Omental fat pad (tissue), 4 donors: ENCODE results near the gene CTNS. TPM values are rescaled to one million over a fixed set of nuclear protein-coding genes. Genes with fewer than 3 reads are reported as not detected.

Experiments used
- ATAC-seq: fragments of 150-250 bp; one replicate; pipeline ENCODE4 v1.9.1; 2016; ENCODE audit warnings: mild to moderate bottlenecking, moderate library complexity; ENCODE audit not compliant: low FRiP score
- DNase-seq: peaks from one replicate; pipeline ENCODE4 v3.0.0-alpha.2; 2019; ENCODE audit warnings: low spot score
- total RNA-seq, 4 donors: library from RNA; depleted of rRNA; stranded (reverse); fragments of >200 nt; gene quantifications; one replicate each; pipeline ENCODE4 v1.1.0, GENCODE V29; 2016
- TF ChIP-seq, protein P1 (sequence below), 3 donors: fragments of 450-650 bp; IDR thresholded peaks; one replicate each; pipeline ENCODE4 v1.5.1; 2016 to 2017; ENCODE audit warnings: antibody characterized with exemption in 3 of 3, mild to moderate bottlenecking in 3 of 3, moderate library complexity in 2 of 3

CTNS gene
- total RNA-seq, 4 donors from 2014 or later: 18.8 to 29.9 (median 23.1) TPM

DNA sequence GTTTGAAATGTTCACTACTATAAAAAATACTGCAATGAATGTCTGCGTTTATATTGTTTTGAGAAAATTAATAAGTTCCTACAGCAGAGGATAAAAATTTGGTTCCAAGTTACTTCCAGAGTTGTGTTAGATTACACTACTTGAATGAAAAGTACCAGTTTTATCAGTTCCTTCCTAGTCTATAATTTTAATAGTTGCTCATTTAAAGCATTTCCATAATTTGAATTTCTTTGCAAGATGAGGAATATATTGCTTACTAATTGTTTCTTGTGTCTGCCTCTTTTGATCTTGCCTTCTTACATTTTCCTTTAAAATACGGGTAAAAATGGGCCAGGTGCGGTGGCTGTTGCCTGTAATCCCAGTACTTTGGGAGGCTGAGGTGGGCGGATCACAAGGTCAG is 36.0 kb downstream of the CTNS start:
- TF ChIP-seq, protein P1, sequence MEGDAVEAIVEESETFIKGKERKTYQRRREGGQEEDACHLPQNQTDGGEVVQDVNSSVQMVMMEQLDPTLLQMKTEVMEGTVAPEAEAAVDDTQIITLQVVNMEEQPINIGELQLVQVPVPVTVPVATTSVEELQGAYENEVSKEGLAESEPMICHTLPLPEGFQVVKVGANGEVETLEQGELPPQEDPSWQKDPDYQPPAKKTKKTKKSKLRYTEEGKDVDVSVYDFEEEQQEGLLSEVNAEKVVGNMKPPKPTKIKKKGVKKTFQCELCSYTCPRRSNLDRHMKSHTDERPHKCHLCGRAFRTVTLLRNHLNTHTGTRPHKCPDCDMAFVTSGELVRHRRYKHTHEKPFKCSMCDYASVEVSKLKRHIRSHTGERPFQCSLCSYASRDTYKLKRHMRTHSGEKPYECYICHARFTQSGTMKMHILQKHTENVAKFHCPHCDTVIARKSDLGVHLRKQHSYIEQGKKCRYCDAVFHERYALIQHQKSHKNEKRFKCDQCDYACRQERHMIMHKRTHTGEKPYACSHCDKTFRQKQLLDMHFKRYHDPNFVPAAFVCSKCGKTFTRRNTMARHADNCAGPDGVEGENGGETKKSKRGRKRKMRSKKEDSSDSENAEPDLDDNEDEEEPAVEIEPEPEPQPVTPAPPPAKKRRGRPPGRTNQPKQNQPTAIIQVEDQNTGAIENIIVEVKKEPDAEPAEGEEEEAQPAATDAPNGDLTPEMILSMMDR (IDR thresholded peaks at IDR 0.05): no peak
- DNase-seq: no peak
- ATAC-seq: no peak

DNA sequence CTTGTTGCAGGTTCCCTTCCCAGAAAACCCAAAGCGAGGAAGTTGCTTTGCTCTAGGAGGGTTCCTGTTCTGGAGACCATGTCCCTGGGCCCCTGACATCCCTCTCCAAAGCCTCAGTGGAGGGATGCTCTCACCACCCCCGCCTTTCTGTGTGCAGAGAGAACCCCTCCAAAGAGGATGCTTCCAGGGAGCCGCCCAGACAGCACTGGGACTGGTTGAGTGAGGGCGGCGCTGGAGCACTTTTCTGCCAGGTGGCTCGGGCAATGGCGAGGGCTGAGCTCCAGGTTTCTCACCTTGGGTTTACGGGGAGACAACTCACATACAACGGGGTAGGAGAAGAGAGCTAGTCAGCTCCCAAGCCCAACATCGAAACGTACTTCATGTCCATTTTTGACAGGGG is 39.3 kb downstream of the CTNS start:
- ATAC-seq (no peak), DNase-seq (no peak)
- TF ChIP-seq, protein P1 (IDR thresholded peaks at IDR 0.05): no peak

DNA sequence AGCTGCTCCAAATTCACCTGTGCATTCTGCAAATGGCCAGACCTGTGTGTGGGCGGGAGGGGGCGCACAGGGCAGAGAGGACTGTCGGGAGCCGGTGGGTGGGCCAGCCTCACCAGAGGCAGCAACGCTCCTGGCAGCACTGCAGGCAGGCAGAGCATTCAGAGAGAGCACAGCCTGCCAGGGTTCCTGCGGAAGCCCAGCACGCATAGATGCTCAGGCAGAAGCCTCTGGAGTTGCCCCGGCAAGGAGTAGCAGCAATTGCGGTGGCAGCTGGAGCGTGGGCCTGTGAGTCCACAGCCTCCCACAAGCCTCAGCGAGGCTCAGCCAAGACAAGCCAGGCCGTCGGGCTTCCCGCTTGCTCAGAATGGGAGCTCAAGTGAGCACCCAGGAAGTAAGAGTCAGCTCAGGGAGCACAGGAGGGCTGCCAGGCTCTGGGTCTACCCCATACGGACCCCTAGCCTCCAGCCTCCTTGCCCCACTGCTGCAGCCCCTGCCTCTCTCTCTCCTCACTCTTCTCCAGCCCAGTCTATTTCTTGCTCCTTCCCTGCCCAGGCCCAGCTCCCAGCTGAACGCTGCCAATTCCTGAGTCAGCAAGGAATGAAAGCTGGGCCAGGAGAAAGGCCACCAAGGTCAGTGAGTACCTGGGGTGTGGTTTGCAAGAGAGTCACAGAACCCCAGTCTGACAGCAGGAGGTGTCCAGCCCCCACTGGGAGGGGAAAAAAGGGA is 41.7 kb downstream of the CTNS start:
- no peak for DNase-seq
- TF ChIP-seq, protein P1 (IDR thresholded peaks at IDR 0.05): no peak
- ATAC-seq: peak; percentile 62

DNA sequence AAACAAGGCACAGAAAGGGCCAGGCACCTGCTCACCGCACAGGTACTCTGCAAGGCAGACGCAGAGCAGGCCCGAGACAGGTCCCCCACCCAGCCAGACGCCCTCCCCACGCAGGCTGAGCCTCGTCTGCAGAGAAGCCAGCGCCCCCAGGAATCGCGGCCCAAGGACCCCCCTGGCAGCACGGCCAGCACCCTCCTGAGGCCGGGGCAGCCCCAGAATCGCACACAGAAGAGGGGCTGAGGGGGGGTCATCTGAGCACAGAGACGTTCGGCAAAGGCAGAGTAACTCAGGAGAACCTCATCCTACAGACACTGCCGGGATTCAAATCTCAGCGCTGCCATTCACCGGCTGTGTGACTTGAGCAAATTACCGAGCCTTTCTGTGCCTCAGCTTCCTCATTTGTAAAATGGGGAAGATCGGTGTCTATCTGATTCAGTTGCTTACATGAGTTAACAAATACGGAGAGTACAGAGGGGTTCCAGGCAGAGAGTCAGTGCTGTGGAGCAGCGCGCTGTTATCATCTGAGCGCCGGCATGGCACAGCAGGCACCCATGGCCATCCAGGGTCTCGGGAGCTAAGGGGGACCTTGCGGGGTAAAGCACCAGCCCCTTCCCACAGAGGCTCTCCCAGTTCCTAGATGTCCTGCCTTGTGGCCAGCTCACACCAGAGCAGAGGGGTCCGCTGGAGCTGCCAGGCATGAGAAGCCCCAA is 42.4 kb downstream of the CTNS start:
- no peak for DNase-seq
- ATAC-seq: no peak
- TF ChIP-seq, protein P1 (IDR thresholded peaks at IDR 0.05): no peak

DNA sequence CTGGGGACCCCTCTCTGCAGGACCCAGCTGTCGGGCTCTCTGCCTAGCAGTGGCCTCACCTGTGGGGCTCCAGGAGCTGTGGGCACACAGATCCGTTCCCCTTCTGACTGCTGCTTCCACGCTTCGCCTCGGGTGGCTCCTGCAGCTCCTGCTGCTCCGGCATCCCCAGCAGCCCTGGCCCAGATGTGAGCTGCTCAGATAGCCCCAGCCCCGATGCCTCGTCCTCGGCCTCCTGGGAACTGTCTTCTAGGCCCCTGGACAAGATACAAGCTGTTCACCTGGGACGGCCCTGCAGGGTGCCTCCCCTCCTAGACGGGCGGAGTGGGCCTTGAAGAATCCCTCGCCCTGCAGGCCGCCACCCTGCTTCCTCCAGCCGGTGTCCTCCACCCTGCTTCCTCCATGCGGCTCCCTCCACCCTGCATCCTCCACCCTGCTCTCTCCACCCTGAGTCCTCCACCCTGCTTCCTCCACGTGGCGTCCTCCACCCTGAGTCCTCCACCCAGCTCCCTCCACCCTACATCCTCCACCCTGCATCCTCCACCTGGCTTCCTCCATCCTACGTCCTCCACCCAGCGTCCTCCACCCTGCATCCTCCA is 43.1 kb downstream of the CTNS start:
- TF ChIP-seq, protein P1 (IDR thresholded peaks at IDR 0.05): no peak
- DNase-seq (no peak), ATAC-seq (no peak)

DNA sequence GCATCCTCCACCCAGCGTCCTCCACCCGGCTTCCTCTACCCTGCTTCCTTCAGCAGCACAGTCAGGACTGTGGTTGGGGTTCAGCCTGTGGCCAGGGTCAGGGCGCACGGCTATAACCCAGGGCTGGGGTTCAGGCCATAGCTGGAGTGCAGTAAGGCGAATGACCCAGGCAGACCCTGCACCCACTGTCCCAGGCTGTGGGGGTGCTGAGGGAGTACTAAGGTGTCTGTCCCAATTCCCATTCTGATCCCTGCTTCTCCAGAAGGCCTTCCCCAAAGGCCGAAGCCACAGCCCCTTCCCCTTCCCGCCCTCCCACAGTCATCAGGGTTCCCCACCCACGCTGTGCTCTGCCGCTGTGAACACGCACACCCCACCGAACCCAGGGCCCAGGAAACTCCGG is 44.5 kb downstream of the CTNS start:
- no peak for DNase-seq
- TF ChIP-seq, protein P1 (IDR thresholded peaks at IDR 0.05): no peak
- ATAC-seq: no peak
